ENCODE data around the gene VWA5B1.

GRCh38 chr1:20401405-20402010, 110.8 kb downstream of the VWA5B1 start:
- TF ChIP-seq CTCF (conservative IDR thresholded peaks at IDR 0.05; ENCODE audit: low read depth in 2 of 2), result no peak
- no peak for TF ChIP-seq JUNB (IDR thresholded peaks at IDR 0.05; ENCODE audit: unreplicated experiment)

All from GM23338 (cell line).